ES-I3 (cell line): ENCODE measurements around the gene BRINP1.

Experiments used
- H3K36me3 ChIP-seq: 2 replicates; pipeline ENCODE4 v1.6.1; 2013; ENCODE audit warnings: mild to moderate bottlenecking, low read length, control low read depth, moderate library complexity; ENCODE audit not compliant: insufficient read depth
- H3K4me1 ChIP-seq: 2 replicates; pipeline ENCODE4 v1.6.1; 2013; ENCODE audit warnings: mild to moderate bottlenecking, control low read depth, low read length; ENCODE audit not compliant: insufficient read depth
- H3K9ac ChIP-seq: 2 replicates; pipeline ENCODE4 v1.6.1; 2013; ENCODE audit warnings: low read depth, mild to moderate bottlenecking, low read length, moderate library complexity
- H3K9me3 ChIP-seq: 2 replicates; pipeline ENCODE4 v1.6.1; 2013; ENCODE audit warnings: mild to moderate bottlenecking, low read length, moderate library complexity; ENCODE audit not compliant: control insufficient read depth, insufficient read depth

The BRINP1 gene, protein sequence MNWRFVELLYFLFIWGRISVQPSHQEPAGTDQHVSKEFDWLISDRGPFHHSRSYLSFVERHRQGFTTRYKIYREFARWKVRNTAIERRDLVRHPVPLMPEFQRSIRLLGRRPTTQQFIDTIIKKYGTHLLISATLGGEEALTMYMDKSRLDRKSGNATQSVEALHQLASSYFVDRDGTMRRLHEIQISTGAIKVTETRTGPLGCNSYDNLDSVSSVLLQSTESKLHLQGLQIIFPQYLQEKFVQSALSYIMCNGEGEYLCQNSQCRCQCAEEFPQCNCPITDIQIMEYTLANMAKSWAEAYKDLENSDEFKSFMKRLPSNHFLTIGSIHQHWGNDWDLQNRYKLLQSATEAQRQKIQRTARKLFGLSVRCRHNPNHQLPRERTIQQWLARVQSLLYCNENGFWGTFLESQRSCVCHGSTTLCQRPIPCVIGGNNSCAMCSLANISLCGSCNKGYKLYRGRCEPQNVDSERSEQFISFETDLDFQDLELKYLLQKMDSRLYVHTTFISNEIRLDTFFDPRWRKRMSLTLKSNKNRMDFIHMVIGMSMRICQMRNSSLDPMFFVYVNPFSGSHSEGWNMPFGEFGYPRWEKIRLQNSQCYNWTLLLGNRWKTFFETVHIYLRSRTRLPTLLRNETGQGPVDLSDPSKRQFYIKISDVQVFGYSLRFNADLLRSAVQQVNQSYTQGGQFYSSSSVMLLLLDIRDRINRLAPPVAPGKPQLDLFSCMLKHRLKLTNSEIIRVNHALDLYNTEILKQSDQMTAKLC

DNA sequence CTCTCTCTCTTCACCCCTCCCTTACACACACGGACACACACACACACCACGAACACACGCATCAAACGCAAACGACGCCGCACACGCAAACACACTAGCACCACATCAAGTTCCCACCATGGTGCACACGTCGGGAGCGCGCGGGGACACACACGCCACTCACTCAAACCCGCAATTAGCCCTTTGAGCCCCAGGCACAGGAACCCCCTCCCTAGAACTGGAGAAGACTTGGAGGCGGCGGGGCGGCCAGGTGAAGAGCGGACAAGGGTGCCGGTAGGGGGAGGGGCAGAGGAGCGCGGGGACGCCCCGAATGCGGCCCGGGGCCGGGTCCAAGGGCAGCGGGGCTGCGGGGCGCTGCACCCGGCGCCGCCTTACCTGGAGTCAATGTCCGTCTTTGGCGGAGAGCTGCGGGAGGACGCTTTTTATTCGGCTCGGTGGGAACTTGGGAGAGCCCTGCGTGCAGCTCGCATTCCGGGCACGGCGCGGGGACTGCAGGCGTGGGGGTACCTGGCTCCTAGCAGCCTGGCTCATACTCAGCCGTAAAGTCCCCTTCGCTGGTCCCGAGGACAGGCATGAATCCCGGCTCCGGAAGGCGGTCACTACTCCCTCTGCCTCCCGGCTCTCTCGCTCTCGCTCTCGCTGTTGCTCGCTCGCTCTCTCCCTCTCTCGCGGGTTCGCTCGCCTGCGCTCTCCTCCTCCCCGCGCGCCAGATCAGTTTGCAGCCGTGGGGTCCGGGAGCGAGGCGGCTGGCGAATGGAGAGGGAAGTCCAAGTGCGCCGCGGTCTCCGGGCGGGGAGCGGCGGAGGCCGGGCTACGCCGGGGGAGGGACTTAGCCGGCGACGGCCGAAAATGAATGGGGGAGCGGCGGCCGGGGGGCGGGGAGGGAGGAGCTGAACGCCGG lies at the start of gene BRINP1:
Gene BRINP1, minus strand, starts transcription at position 755 of the 901 bp plus-strand sequence. CDS start 56,080 bp downstream, outside the sequence.
- Histone ChIP-seq H3K9me3 (no peaks in the 10 kb centered on the region), H3K36me3 (no peaks in the 10 kb centered on the region), H3K9ac (peak within 1 kb of the TSS; percentile 77), H3K4me1 (peaks cover 10% of the 10 kb centered on the region)

DNA sequence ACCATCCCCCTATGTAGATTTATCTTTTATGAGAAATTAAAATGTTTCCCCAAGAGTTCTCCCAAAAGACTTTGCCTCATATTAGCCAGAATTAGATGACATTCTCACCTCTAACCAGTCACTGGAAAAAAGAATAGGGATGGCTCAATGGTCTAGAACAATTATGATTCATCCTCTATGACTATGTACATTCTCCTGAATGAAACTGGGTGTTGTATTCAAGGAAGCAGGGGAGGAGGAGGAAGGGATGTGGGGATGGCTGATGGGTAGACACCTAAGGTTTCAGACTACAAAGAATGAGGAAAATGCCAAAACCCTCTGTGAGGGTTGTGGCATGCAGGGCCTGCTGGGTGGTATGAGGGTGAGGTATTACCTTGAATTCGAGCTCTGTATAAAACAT lies 49.5 kb upstream of the BRINP1 start:
- H3K9me3 ChIP-seq = no peaks in the 10 kb centered on the region
- H3K4me1 ChIP-seq = no peaks in the 10 kb centered on the region
- no peak overlapping the region for H3K9ac ChIP-seq
- no peaks in the 10 kb centered on the region for H3K36me3 ChIP-seq

DNA sequence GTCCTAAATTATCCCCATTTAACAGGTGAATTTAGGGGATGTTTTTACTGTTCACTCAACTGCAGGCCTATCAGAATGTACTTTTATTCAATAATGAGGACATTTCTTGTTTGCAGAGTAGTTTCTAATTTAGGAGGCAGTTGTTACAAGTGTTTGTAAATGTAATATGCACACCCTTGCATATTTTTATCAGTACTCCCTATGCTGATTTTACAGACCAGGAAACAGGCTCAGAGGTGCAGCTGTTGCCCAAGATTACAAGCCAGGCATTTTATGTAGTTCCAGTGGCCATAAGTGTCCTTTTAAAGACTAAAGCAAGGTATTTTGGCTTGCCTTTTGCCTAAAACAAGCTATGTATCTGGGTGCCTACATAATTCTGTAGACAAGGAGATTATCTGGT lies 47.6 kb upstream of the BRINP1 start:
- H3K9me3 ChIP-seq = no peaks in the 10 kb centered on the region
- no peaks in the 10 kb centered on the region for H3K4me1 ChIP-seq
- no peak overlapping the region for H3K9ac ChIP-seq
- no peaks in the 10 kb centered on the region for H3K36me3 ChIP-seq

DNA sequence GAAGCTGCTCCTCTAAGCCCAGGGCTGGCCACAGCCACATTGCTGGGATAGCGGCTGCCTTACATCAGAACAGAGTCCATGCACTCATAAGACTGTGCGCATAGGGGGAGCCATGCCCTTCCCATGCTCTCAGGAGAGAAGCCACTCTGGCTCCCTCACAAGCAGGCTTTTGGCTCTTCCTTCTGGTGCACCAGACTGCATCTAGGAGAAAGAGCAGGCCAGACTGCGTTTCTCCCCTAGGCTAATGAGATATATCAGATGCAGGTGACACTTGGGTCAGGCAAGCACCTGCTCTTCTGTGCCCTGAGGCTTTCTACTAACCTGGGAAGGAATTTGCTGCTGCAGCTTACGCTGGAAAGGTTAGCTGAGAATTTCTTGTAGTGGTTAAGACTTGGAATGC lies 43.2 kb upstream of the BRINP1 start:
- H3K36me3 ChIP-seq = no peaks in the 10 kb centered on the region

DNA sequence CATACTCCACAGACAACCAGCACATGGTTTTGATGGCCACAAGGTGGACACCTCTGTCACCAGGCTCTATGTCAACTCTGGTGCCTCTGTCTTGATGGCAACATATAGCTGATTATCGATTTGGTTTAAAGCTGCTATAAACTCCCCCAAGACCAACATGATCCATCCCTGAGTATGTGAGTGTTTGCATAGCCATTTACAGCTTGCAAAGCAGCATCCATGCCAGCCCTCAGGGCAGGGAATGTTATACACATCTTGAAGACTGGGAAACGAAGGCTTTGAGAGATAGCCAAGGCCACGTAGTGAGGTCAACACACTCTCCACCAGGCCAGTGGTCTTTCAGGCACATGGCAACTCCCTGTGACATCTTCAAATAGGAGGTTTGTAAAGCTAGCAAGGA lies 40.3 kb upstream of the BRINP1 start:
- Histone ChIP-seq H3K9me3 (no peaks in the 10 kb centered on the region), H3K9ac (no peak overlapping the region)

More for the DNA sequence above, 43.2 kb upstream of the BRINP1 start:
- no peak overlapping the region for H3K9ac ChIP-seq
- H3K9me3 ChIP-seq = no peaks in the 10 kb centered on the region
- no peaks in the 10 kb centered on the region for H3K4me1 ChIP-seq

DNA sequence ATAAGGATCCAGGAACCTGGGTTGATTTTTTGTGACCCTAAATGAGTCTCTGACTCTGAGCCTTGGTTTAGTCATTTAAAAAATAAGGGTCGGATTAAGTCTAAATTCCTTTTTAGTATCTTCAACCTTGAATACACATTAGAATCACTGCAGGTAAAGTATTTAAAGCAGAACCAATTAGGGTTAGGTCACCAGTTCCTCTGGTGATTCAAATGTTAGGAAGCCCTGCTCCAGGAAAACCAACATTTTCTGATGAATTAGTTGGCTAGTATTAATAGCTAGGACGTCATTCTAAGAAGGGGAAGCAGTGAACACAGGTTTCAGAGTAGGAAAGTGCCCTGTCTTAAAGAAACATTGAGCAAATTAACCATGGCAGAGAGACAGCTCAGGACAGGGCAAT lies 31.4 kb upstream of the BRINP1 start:
- Histone ChIP-seq H3K36me3 (no peaks in the 10 kb centered on the region), H3K4me1 (no peaks in the 10 kb centered on the region), H3K9ac (no peak overlapping the region), H3K9me3 (no peaks in the 10 kb centered on the region)

More for the DNA sequence above, 40.3 kb upstream of the BRINP1 start:
- no peaks in the 10 kb centered on the region for H3K4me1 ChIP-seq
- H3K36me3 ChIP-seq = no peaks in the 10 kb centered on the region

DNA sequence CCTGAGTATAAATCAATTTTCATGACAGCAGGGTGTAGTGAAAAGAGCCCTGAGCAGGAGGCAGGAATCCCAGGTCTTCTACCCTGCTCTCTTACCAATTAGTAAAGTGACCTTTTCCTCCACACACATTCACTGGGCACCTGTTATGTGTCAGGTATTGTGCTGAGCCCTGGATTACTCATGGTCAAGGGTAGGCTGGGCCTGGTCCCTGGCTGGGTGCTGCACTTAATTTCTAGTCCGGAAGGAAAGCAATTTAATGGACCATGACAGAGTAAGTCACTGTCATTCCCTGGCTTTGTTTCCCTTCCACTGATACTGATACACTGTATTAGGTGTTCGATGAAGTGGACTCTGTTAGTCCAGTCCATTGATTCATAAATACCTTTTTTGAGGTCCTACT lies 29.1 kb upstream of the BRINP1 start:
- Histone ChIP-seq H3K9me3 (no peaks in the 10 kb centered on the region), H3K4me1 (no peaks in the 10 kb centered on the region), H3K9ac (no peak overlapping the region), H3K36me3 (no peaks in the 10 kb centered on the region)

DNA sequence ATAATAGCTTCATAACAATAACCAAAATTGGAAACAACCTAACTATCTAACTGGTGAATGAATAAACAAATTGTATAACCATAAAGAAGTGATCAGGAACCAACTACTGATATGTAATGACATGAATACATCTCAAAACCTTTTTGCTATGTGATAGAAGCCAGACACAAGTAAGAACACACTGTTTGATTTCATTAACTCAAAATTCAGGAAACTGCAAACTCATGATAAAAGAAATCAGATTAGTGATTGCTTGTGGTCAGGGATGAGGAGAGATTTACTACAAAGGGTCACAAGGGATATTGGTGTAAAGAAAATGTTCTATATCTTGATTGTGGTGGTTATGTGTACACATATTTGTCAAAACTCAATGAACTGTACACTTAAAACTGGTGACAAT lies 22.6 kb upstream of the BRINP1 start:
- no peaks in the 10 kb centered on the region for H3K4me1 ChIP-seq
- H3K9me3 ChIP-seq = no peaks in the 10 kb centered on the region
- no peaks in the 10 kb centered on the region for H3K36me3 ChIP-seq
- H3K9ac ChIP-seq = no peak overlapping the region

DNA sequence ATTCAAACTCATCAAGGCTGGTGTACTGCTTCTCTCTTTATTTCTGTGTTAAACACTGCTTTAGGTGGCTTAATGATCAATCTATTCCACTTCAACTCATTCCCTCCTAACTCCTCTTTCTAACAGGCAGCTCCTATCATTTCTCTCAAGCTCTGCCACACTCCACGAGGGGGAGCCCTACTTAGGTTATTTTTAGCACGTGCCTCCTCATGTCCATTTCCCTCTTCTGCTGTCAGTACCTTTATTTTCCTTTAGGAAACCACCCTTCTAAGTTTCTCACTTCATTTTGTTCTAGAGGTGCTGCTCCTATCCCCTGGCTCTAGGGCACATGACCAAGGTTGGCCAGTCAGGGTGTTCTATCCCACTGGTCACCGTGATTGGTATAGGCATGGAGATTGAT lies 6.7 kb upstream of the BRINP1 start:
- H3K9ac ChIP-seq = no peak overlapping the region
- H3K36me3 ChIP-seq = no peaks in the 10 kb centered on the region
- no peaks in the 10 kb centered on the region for H3K4me1 ChIP-seq
- H3K9me3 ChIP-seq = no peaks in the 10 kb centered on the region

DNA sequence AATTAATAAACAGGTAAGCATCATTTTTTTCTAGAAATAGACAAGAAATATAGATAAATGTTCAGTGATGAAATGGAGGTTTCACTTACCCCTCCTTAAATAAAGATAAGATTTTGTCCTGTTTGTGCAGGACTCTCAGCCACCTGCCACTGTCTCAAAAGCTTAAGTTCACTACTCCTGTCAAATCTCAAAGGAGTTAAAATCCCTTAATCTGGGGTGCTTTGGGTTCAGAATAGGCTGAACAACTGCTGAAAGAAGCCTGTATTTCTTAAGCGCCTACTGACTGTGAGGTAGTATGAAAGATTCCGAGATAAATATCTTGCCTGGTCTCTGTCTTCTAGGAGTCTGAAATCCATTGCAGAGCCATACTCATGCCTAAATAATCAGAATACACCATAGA lies 3.7 kb upstream of the BRINP1 start:
- Histone ChIP-seq H3K9ac (no peak overlapping the region), H3K36me3 (no peaks in the 10 kb centered on the region), H3K4me1 (no peaks in the 10 kb centered on the region), H3K9me3 (no peaks in the 10 kb centered on the region)

DNA sequence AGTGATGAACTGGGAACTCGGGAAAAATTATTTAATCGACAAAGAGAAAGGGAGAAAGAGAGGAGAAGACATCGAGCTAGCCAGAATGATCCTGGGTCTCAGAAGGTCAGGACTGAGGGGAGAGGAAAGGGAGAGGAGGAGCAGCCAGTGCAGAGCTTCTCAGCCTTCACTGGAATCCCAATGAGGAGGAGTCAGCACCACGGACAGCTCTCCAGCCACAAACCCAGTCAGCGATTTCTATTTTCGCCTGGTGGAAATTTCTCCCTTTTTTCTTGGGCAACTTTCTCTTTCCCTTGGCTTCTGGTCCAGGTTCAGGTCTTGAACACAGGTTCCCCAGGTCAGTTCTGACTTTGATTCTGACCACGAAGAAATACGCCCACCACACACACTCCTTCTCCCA lies 1.6 kb upstream of the BRINP1 start:
- no peak overlapping the region for H3K9ac ChIP-seq
- H3K36me3 ChIP-seq = no peaks in the 10 kb centered on the region
- no peaks in the 10 kb centered on the region for H3K9me3 ChIP-seq
- H3K4me1 ChIP-seq = no peaks in the 10 kb centered on the region

DNA sequence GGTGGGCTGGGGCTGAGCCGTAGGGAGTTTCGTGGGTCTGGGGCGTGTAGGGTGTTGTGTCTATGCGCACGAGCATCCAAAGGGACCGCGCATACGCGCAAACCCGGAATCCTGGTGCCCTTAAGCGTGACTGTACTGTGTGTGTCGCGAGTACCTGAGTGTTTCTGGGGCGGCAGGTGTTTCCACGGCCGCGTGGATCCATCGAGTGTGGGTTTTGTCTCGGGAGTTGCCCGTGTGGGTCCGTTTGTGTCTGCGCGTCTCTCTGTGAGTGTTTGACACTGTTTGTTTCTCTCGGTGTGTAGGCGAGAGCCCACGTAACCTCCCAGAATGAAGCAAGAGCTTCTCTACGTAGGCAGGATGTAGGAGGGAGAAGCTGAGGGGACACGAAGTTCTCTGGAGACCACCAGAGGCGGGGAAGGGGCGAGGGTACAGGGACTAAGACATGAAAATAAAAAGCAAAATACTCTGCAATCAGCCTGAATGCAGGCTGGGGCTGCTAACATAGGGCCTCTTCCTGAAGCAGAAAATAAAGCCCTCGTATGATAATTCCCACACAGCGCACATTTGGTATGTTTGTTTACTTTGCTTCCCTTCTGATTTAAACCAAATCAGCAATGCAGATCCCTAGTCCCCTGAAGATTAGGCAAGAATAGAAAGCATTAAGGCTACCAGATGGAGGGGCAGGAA lies 588 bp upstream of the BRINP1 start:
- Histone ChIP-seq H3K4me1 (peaks cover 4% of the 10 kb centered on the region), H3K36me3 (no peaks in the 10 kb centered on the region), H3K9ac (peak overlapping the region; percentile 77; the same call in 1 of the 2 replicates), H3K9me3 (no peaks in the 10 kb centered on the region)

DNA sequence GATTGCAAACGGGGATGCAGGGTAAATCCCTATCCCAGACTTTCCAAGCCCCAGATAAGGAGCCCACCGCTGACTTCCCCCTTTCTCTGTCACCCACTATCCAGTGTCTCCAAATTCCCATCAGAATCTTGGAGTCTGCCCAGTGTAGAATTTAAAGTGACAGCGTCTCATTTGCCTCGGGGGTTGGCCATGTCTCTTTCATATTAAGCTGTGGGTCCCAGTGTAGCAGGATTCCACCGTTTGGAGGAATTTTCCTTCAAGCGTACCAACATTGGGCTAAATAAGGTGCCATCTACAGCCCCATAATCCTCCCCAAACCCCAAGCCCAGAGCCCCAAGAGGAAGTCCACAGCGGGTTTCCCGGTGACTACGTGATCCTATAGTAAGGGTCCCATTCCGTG lies 1.1 kb downstream of the BRINP1 start:
- Histone ChIP-seq H3K9ac (peak overlapping the region; percentile 77; the same call in 1 of the 2 replicates), H3K9me3 (no peaks in the 10 kb centered on the region), H3K4me1 (peaks cover 10% of the 10 kb centered on the region), H3K36me3 (no peaks in the 10 kb centered on the region)

DNA sequence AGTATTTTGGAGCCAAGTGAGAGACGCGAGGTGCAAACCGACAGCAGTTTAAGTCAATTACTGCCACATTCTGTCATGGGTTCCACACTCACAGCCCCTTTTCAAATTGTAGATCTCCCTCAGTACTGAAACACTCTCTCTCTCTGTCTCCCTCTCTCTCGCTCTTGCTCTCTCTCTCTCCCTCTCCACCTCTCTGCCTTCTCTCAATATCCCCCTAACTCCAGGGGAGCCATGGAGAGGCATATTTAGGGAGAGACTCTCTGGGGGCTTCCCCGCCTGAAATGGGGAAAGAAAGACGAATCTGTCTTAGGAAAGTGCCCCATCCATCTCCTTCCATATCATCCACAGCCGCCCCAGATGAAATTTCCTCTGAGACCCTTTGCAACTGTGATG lies 1.6 kb downstream of the BRINP1 start:
- no peaks in the 10 kb centered on the region for H3K9me3 ChIP-seq
- peak overlapping the region; percentile 77; the same call in 1 of the 2 replicates for H3K9ac ChIP-seq
- H3K4me1 ChIP-seq = peaks cover 10% of the 10 kb centered on the region
- H3K36me3 ChIP-seq = no peaks in the 10 kb centered on the region
